WTC11 (cell line): ENCODE results near the gene RIPPLY3.

Experiments used
- GRHL2 ChIP-seq: fragments of 250-450 bp; sonication (Bioruptor Pico); IDR thresholded peaks from 2 replicates; pipeline ENCODE4 v1.8.0; 2022; ENCODE audit warnings: mild to moderate bottlenecking, moderate library complexity; ENCODE audit not compliant: insufficient replicate concordance, severe bottlenecking
- GTF2I ChIP-seq: fragments of 250-450 bp; sonication (Bioruptor Pico); conservative IDR thresholded peaks from 2 replicates; pipeline ENCODE4 v1.4.0; 2021; ENCODE audit warnings: mild to moderate bottlenecking
- ZNF317 ChIP-seq: sonication (generic); formaldehyde crosslinking; IDR thresholded peaks from 2 replicates; pipeline ENCODE4 v1.8.1; 2023; ENCODE audit warnings: low read depth, mild to moderate bottlenecking, moderate library complexity, missing genetic modification reagents, borderline replicate concordance
- TF ChIP-seq, protein P1 (sequence below): fragments of 200-600 bp; IDR thresholded peaks from 2 replicates; pipeline ENCODE4 v1.8.0; 2022; ENCODE audit warnings: antibody characterized with exemption
- TF ChIP-seq, protein P2 (sequence below): sonication (generic); formaldehyde crosslinking; IDR thresholded peaks from 2 replicates; pipeline ENCODE4 v1.8.1; 2023; ENCODE audit warnings: mild to moderate bottlenecking, missing genetic modification reagents, moderate library complexity
- TF ChIP-seq, protein P3 (sequence below): sonication (generic); formaldehyde crosslinking; IDR thresholded peaks from 2 replicates; pipeline ENCODE4 v1.8.0; 2022; ENCODE audit warnings: mild to moderate bottlenecking, missing genetic modification reagents
- TF ChIP-seq, protein P4 (sequence below): sonication (generic); formaldehyde crosslinking; IDR thresholded peaks from 2 replicates; pipeline ENCODE4 v1.8.1; 2022; ENCODE audit warnings: low read depth, missing genetic modification reagents, borderline replicate concordance

- TF ChIP-seq GRHL2 (CRISPR knock-in tag) (no peak), GTF2I (CRISPR knock-in tag) (no peak), ZNF317 (CRISPR knock-in tag) (no peak)
- TF ChIP-seq, protein P1, sequence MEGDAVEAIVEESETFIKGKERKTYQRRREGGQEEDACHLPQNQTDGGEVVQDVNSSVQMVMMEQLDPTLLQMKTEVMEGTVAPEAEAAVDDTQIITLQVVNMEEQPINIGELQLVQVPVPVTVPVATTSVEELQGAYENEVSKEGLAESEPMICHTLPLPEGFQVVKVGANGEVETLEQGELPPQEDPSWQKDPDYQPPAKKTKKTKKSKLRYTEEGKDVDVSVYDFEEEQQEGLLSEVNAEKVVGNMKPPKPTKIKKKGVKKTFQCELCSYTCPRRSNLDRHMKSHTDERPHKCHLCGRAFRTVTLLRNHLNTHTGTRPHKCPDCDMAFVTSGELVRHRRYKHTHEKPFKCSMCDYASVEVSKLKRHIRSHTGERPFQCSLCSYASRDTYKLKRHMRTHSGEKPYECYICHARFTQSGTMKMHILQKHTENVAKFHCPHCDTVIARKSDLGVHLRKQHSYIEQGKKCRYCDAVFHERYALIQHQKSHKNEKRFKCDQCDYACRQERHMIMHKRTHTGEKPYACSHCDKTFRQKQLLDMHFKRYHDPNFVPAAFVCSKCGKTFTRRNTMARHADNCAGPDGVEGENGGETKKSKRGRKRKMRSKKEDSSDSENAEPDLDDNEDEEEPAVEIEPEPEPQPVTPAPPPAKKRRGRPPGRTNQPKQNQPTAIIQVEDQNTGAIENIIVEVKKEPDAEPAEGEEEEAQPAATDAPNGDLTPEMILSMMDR, result no peak
- TF ChIP-seq, protein P2, sequence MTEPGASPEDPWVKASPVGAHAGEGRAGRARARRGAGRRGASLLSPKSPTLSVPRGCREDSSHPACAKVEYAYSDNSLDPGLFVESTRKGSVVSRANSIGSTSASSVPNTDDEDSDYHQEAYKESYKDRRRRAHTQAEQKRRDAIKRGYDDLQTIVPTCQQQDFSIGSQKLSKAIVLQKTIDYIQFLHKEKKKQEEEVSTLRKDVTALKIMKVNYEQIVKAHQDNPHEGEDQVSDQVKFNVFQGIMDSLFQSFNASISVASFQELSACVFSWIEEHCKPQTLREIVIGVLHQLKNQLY, result no peak
- TF ChIP-seq, protein P3, sequence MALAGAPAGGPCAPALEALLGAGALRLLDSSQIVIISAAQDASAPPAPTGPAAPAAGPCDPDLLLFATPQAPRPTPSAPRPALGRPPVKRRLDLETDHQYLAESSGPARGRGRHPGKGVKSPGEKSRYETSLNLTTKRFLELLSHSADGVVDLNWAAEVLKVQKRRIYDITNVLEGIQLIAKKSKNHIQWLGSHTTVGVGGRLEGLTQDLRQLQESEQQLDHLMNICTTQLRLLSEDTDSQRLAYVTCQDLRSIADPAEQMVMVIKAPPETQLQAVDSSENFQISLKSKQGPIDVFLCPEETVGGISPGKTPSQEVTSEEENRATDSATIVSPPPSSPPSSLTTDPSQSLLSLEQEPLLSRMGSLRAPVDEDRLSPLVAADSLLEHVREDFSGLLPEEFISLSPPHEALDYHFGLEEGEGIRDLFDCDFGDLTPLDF, result no peak
- TF ChIP-seq, protein P4, sequence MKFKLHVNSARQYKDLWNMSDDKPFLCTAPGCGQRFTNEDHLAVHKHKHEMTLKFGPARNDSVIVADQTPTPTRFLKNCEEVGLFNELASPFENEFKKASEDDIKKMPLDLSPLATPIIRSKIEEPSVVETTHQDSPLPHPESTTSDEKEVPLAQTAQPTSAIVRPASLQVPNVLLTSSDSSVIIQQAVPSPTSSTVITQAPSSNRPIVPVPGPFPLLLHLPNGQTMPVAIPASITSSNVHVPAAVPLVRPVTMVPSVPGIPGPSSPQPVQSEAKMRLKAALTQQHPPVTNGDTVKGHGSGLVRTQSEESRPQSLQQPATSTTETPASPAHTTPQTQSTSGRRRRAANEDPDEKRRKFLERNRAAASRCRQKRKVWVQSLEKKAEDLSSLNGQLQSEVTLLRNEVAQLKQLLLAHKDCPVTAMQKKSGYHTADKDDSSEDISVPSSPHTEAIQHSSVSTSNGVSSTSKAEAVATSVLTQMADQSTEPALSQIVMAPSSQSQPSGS (CRISPR knock-in tag), result no peak
Observed at GRCh38 chr21:36959020-36959835, 47.3 kb upstream of the RIPPLY3 start.
